HCT116 (cell line): ENCODE measurements around the gene PCDH1. TPM values are rescaled to one million over a fixed set of nuclear protein-coding genes. Genes with fewer than 3 reads are reported as not detected.
A peak's percentile ranks its signal among the peaks of the same experiment; 100 is the strongest.

Source experiments
- ATAC-seq: fragments of 200-7000 bp; cut with Tn5 transposase; 2 replicates; pipeline ENCODE4 v1.9.1; 2020; ENCODE audit warnings: mild to moderate bottlenecking, moderate library complexity
- BruUV-seq: library from RNA; stranded (reverse); fragments of 400-500 nt; replicated peaks from 2 replicates; lab custom pipeline; 2021; lab: Mats Ljungman, UMichigan
- CTCF ChIA-PET: fragments of 300-600 bp; sonication (Branson Sonifier 250); formaldehyde crosslinking; loops from one replicate; lab custom pipeline; 2021; ENCODE audit warnings: antibody characterized with exemption; lab: Charles Lee
- POLR2A ChIA-PET: fragments of 300-600, 350-600 bp; sonication (Branson Sonifier 250); formaldehyde crosslinking; loops from one replicate; lab custom pipeline; 2021; ENCODE audit warnings: antibody characterized with exemption; lab: Charles Lee
- RAD21 ChIA-PET, 2 experiments: fragments of 300-600 bp; sonication (Branson Sonifier 250); formaldehyde crosslinking; loops; one replicate each; lab custom pipeline; 2023; ENCODE audit warnings: low total read pairs in 2 of 2; ENCODE audit not compliant: uncharacterized antibody in 2 of 2, unreplicated experiment in 2 of 2, low non-redundant PET in 1 of 2; lab: Charles Lee
- DNase-seq: peaks from one replicate; pipeline ENCODE4 v3.0.0-alpha.2; 2010; ENCODE audit warnings: low read depth, low spot score
- H2AFZ ChIP-seq: fragments of 200-600 bp; shearing (Covaris generic), sonication (generic); 2 replicates; pipeline ENCODE4 v1.6.1; 2017; ENCODE audit warnings: low read depth, mixed run types, mixed read lengths, antibody characterized with exemption, low read length; ENCODE audit not compliant: poor library complexity, severe bottlenecking
- H3K27ac ChIP-seq: 2 replicates; pipeline ENCODE4 v1.5.1; 2012; ENCODE audit warnings: low read depth, low read length
- H3K27me3 ChIP-seq: fragments of 200-600 bp; sonication (generic); 2 replicates; pipeline ENCODE4 v1.6.1; 2016; ENCODE audit warnings: mixed run types, low read length, mixed read lengths; ENCODE audit not compliant: insufficient read depth
- H3K36me3 ChIP-seq, 2 experiments: fragments of 200-500 bp in 1 of 2; fragments of 200-600 bp in 1 of 2; sonication (Bioruptor generic) in 1 of 2; sonication (generic) in 1 of 2; 2 replicates each; pipeline versions ENCODE4 v1.5.1 to v1.6.1; 2014 to 2016; ENCODE audit warnings: low read length in 2 of 2, inconsistent platforms in 1 of 2, mixed read lengths in 1 of 2, mixed run types in 1 of 2; ENCODE audit not compliant: insufficient read depth in 2 of 2, control insufficient read depth in 1 of 2
- H3K4me1 ChIP-seq, 2 experiments: fragments of 200-600 bp in 1 of 2; sonication (generic) in 1 of 2; 2 replicates each; pipeline versions ENCODE4 v1.5.1 to v1.6.1; 2012 to 2017; ENCODE audit warnings: low read length in 2 of 2, inconsistent platforms in 1 of 2, mild to moderate bottlenecking in 1 of 2, mixed read lengths in 1 of 2, mixed run types in 1 of 2, moderate library complexity in 1 of 2; ENCODE audit not compliant: insufficient read depth in 2 of 2, control insufficient read depth in 1 of 2
- H3K4me2 ChIP-seq: fragments of 200-600 bp; sonication (generic); 2 replicates; pipeline ENCODE4 v1.6.1; 2017; ENCODE audit warnings: mixed run types, low read length, mixed read lengths
- H3K4me3 ChIP-seq, 2 experiments: fragments of 200-600 bp in 1 of 2; sonication (generic) in 1 of 2; replicated peaks in 1 of 2; 2 replicates each; pipeline ENCODE4 v1.5.1; 2011 to 2016; ENCODE audit warnings: low read length in 2 of 2, control low read depth in 1 of 2, low read depth in 1 of 2, mild to moderate bottlenecking in 1 of 2, mixed read lengths in 1 of 2, mixed run types in 1 of 2
- H3K79me2 ChIP-seq: fragments of 200-600 bp; sonication (generic); 2 replicates; pipeline ENCODE4 v1.6.1; 2017; ENCODE audit warnings: mild to moderate bottlenecking, mixed run types, low read length, moderate library complexity, mixed read lengths; ENCODE audit not compliant: insufficient read depth
- H3K9ac ChIP-seq: fragments of 200-600 bp; sonication (generic); 2 replicates; pipeline ENCODE4 v1.6.1; 2016; ENCODE audit warnings: low read length, mixed read lengths
- H3K9me2 ChIP-seq: fragments of 200-600 bp; sonication (generic), shearing (Covaris generic); 2 replicates; pipeline ENCODE4 v1.6.1; 2017; ENCODE audit warnings: mixed run types, mild to moderate bottlenecking, moderate library complexity; ENCODE audit not compliant: insufficient read depth
- H3K9me3 ChIP-seq, 2 experiments: fragments of 200-500 bp in 1 of 2; fragments of 200-600 bp in 1 of 2; sonication (Bioruptor generic) in 1 of 2; sonication (generic) in 1 of 2; 2 replicates each; pipeline ENCODE4 v1.6.1; 2014 to 2017; ENCODE audit warnings: low read length in 2 of 2, mixed read lengths in 2 of 2, inconsistent platforms in 1 of 2, low read depth in 1 of 2, mild to moderate bottlenecking in 1 of 2, mixed run types in 1 of 2, moderate library complexity in 1 of 2; ENCODE audit not compliant: control insufficient read depth in 1 of 2, insufficient read depth in 1 of 2
- H4K20me1 ChIP-seq: fragments of 200-600 bp; sonication (generic), shearing (Covaris generic); 2 replicates; pipeline ENCODE4 v1.6.1; 2017; ENCODE audit warnings: mixed run types, mild to moderate bottlenecking, moderate library complexity; ENCODE audit not compliant: insufficient read depth
- CBX3 ChIP-seq: IDR thresholded peaks from 2 replicates; pipeline ENCODE4 v1.6.1; 2012; ENCODE audit warnings: low read depth
- CEBPB ChIP-seq: IDR thresholded peaks from 2 replicates; pipeline ENCODE4 v1.6.1; 2012; ENCODE audit warnings: low read depth
- EGR1 ChIP-seq: IDR thresholded peaks from 2 replicates; pipeline ENCODE4 v1.6.1; 2012; ENCODE audit warnings: low read depth
- ELF1 ChIP-seq: IDR thresholded peaks from 2 replicates; pipeline ENCODE4 v1.6.1; 2012; ENCODE audit warnings: low read depth, borderline replicate concordance
- EZH2phosphoT487 ChIP-seq: fragments of 200-600 bp; IDR thresholded peaks from 2 replicates; pipeline ENCODE4 v1.6.1; 2018; ENCODE audit warnings: antibody characterized with exemption, borderline replicate concordance
- FOSL1 ChIP-seq: IDR thresholded peaks from 2 replicates; pipeline ENCODE4 v1.6.1; 2012; ENCODE audit warnings: low read depth
- JUND ChIP-seq: IDR thresholded peaks from 2 replicates; pipeline ENCODE4 v1.6.1; 2012
- POLR2A ChIP-seq: IDR thresholded peaks from 2 replicates; pipeline ENCODE4 v1.7.0; 2011; ENCODE audit warnings: borderline replicate concordance; ENCODE audit not compliant: insufficient read depth, insufficient read length; ENCODE audit errors: extremely low read depth
- RAD21 ChIP-seq: IDR thresholded peaks from 2 replicates; pipeline ENCODE4 v1.6.1; 2012; ENCODE audit warnings: low read depth, mild to moderate bottlenecking
- SIN3A ChIP-seq: IDR thresholded peaks from 2 replicates; pipeline ENCODE4 v1.6.1; 2012; ENCODE audit warnings: low read depth
- SP1 ChIP-seq: IDR thresholded peaks from 2 replicates; pipeline ENCODE4 v1.6.1; 2012; ENCODE audit warnings: low read depth
- YY1 ChIP-seq: IDR thresholded peaks from 2 replicates; pipeline ENCODE4 v1.6.1; 2011; ENCODE audit warnings: low read length, low read depth, moderate library complexity, mild to moderate bottlenecking; ENCODE audit not compliant: insufficient replicate concordance; ENCODE audit errors: extremely low read depth
- ZNF274 ChIP-seq: fragments of 200-500 bp; sonication (Bioruptor generic); IDR thresholded peaks from 2 replicates; pipeline ENCODE4 v1.6.1; 2014; ENCODE audit warnings: mild to moderate bottlenecking, low read depth, low read length, inconsistent platforms
- intact Hi-C: fragments of 100-400 bp; cut with micrococcal nuclease; formaldehyde crosslinking; loops from 2 replicates; pipeline ENCODE4 v1.10.0; 2022
- total RNA-seq: library from RNA; stranded (reverse); gene quantifications from one replicate; pipeline ENCODE4 v1.2.1, GENCODE V29; 2021; ENCODE audit not compliant: unreplicated experiment
- TF ChIP-seq, protein P1 (sequence below): IDR thresholded peaks from 2 replicates; pipeline ENCODE4 v1.6.1; 2012
- TF ChIP-seq, protein P2 (sequence below), 3 experiments: fragments of 200-600 bp in 1 of 3; sonication (generic) in 1 of 3; IDR thresholded peaks in 2 of 3; conservative IDR thresholded peaks in 1 of 3; 2 replicates each; pipeline ENCODE4 v1.5.1; 2012 to 2017; ENCODE audit warnings: low read depth in 2 of 3, low read length in 2 of 3, antibody characterized with exemption in 1 of 3, borderline replicate concordance in 1 of 3, control low read depth in 1 of 3, mild to moderate bottlenecking in 1 of 3, mixed read lengths in 1 of 3, mixed run types in 1 of 3, moderate library complexity in 1 of 3; ENCODE audit not compliant: insufficient read depth in 1 of 3

PCDH1 gene
- total RNA-seq, 1 experiment from 2014 or later, result 24.2 TPM

GRCh38 chr5:141814064-141814964 is 63.9 kb downstream of the PCDH1 start:
- ChIA-PET POLR2A (no interaction called here), RAD21 (interaction anchor here (1.1 to 1.3 kb wide), 2 partner anchors 57 to 110 kb away, joined by 3 to 4 read pairs; no protein-coding TSS in a partner anchor), CTCF (interaction anchor here (0.8 to 1.7 kb wide), 7 partner anchors 11 to 150 kb away, joined by 3 to 8 read pairs (median 5); partner anchors contain the start of gene PCDH1)
- intact Hi-C loops, result loop anchor here (1.0 kb wide), 2 partner anchors 65 to 112 kb away; no protein-coding TSS in a partner anchor
- no peaks in the 10 kb centered on the region for H3K9me3 ChIP-seq
- peak; percentile 95 for ATAC-seq
- no peaks in the 10 kb centered on the region for H3K79me2 ChIP-seq
- no peak overlapping the region for H3K9ac ChIP-seq
- no peak overlapping the region for H3K27ac ChIP-seq
- no peaks in the 10 kb centered on the region for H3K9me2 ChIP-seq
- H4K20me1 ChIP-seq, result no peaks in the 10 kb centered on the region
- no peaks in the 10 kb centered on the region for H3K36me3 ChIP-seq
- no peak overlapping the region for H2AFZ ChIP-seq
- peak; percentile 36 for DNase-seq
- H3K4me2 ChIP-seq, result no peak overlapping the region
- TF ChIP-seq RAD21, result peak; percentile 85
- TF ChIP-seq ELF1, result no peak
- TF ChIP-seq CEBPB, result no peak
- TF ChIP-seq, protein P1, sequence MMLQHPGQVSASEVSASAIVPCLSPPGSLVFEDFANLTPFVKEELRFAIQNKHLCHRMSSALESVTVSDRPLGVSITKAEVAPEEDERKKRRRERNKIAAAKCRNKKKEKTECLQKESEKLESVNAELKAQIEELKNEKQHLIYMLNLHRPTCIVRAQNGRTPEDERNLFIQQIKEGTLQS, result no peak
- TF ChIP-seq CBX3, result no peak
- TF ChIP-seq EZH2phosphoT487, result no peak
- TF ChIP-seq ZNF274, result no peak
- no peak for TF ChIP-seq EGR1
- peak; percentile 40 for TF ChIP-seq YY1
- TF ChIP-seq POLR2A, result no peak
- TF ChIP-seq FOSL1, result no peak
- no peak for TF ChIP-seq SP1
- TF ChIP-seq, protein P2, sequence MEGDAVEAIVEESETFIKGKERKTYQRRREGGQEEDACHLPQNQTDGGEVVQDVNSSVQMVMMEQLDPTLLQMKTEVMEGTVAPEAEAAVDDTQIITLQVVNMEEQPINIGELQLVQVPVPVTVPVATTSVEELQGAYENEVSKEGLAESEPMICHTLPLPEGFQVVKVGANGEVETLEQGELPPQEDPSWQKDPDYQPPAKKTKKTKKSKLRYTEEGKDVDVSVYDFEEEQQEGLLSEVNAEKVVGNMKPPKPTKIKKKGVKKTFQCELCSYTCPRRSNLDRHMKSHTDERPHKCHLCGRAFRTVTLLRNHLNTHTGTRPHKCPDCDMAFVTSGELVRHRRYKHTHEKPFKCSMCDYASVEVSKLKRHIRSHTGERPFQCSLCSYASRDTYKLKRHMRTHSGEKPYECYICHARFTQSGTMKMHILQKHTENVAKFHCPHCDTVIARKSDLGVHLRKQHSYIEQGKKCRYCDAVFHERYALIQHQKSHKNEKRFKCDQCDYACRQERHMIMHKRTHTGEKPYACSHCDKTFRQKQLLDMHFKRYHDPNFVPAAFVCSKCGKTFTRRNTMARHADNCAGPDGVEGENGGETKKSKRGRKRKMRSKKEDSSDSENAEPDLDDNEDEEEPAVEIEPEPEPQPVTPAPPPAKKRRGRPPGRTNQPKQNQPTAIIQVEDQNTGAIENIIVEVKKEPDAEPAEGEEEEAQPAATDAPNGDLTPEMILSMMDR (IDR thresholded peaks at IDR 0.05 in 2 of 3, conservative IDR thresholded peaks at IDR 0.05 in 1 of 3; ENCODE audit: borderline replicate concordance in 1 of 3, insufficient read depth in 1 of 3, low read depth in 2 of 3, low read length in 2 of 3), result peak; percentile 72 to 93 (median 87); a peak in 5 of 6 replicates
- TF ChIP-seq SIN3A, result no peak
- no peak for TF ChIP-seq JUND
- no peak overlapping the region for H3K4me3 ChIP-seq
- H3K4me1 ChIP-seq, result no peaks in the 10 kb centered on the region; a peak in 1 of 4 replicates
- BruUV-seq, result no TSS peak
- 0 out of 2 replicates have a peak, but pooled peaks cover 5% of the 10 kb centered on the region for H3K27me3 ChIP-seq
